Measurements from ENCODE around the gene PAFAH1B2. TPM values are rescaled to one million over a fixed set of nuclear protein-coding genes. Genes with fewer than 3 reads are reported as not detected.
"Not testable (repeated sequence)": the region's sequence is repeated elsewhere in the genome, so short reads cannot be mapped to it uniquely, and the experiment has no call there.

PAFAH1B2 gene, protein sequence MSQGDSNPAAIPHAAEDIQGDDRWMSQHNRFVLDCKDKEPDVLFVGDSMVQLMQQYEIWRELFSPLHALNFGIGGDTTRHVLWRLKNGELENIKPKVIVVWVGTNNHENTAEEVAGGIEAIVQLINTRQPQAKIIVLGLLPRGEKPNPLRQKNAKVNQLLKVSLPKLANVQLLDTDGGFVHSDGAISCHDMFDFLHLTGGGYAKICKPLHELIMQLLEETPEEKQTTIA
- 127 and 161 TPM in 2 replicates for total RNA-seq (2014; rRNA removed; shearing (Covaris generic))

GRCh38 chr11:117143871-117144476 is at the start of gene PAFAH1B2:
Gene PAFAH1B2 (plus strand): TSS chr11:117144287. CDS start chr11:117152448, 8,161 bp downstream.
- DNase-seq (ENCODE audit: low spot score), result peak; percentile 96
- in situ Hi-C loops (cut with HindIII; ENCODE audit: low sequenced_read_pairs), result no loop called here

DNA sequence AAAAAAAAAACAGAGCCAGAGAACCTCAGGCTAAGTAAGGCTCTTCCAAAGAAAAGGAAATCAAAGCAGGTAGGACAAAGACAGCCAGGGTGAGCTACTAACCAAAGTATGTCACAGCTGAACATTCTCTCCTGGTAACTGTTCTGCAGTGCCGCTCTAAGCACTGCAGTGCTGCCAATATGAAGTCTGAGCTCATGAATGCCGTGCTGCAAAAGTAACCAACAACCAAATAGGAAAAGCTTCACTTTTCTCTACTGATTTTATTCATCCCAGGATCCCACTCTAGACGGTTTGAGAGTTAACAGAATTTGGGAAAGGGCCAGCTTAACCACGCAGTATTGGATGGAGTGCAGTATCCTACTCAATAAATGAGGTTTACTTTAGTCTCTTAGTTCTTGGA is 49.3 kb upstream of the PAFAH1B2 start:
- in situ Hi-C loops (cut with HindIII; ENCODE audit: low sequenced_read_pairs), result no loop called here
- peak; percentile 77 for DNase-seq (ENCODE audit: low spot score)

- DNase-seq (ENCODE audit: low spot score), result peak; percentile 56
- in situ Hi-C loops (cut with HindIII; ENCODE audit: low sequenced_read_pairs), result no loop called here
These were observed 48.6 kb upstream of the PAFAH1B2 start for GRCh38 chr11:117095284-117096161.

DNA sequence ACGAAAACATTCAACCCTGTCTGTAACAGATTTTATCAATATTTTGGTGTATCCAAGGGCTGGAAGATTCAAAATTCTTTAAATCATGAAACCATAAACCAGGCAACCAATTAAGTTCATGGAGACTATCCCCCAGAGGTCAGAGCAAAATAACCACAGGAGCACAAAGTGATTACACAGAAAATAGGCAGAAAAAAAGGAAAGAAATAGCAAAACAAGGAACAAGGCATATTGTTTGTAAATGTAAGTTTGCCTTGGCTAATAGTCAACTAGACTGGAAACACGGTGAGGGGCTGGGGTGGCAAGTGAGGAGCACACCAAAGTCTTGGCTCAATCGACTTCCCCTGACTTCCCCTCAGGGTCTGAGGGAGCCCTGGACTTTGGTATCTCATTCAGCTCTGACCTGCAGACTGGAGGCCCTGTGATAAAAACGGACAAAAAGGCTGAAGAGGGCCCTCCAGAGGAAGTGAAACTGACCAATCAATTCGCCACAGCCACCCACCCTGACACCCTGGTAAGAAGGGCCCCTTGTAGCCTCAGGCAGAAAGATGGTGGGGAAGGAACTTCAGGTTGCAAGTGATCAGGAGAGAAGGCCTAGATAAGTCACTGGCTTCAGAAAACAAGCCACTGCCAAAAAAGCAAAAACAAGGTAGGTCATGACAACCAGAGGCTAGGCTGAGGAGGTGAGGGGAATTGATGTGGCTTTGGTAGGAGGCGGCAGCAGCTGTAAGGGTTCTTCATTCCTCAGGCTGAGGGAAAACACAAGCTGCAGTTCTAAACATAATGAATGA is 47.7 kb upstream of the PAFAH1B2 start:
- DNase-seq (ENCODE audit: low spot score), result peak; percentile 70
- in situ Hi-C loops (cut with HindIII; ENCODE audit: low sequenced_read_pairs), result no loop called here

GRCh38 chr11:117097014-117097388 is 47.1 kb upstream of the PAFAH1B2 start:
- no peak for DNase-seq (ENCODE audit: low spot score)
- in situ Hi-C loops (cut with HindIII; ENCODE audit: low sequenced_read_pairs), result no loop called here

DNA sequence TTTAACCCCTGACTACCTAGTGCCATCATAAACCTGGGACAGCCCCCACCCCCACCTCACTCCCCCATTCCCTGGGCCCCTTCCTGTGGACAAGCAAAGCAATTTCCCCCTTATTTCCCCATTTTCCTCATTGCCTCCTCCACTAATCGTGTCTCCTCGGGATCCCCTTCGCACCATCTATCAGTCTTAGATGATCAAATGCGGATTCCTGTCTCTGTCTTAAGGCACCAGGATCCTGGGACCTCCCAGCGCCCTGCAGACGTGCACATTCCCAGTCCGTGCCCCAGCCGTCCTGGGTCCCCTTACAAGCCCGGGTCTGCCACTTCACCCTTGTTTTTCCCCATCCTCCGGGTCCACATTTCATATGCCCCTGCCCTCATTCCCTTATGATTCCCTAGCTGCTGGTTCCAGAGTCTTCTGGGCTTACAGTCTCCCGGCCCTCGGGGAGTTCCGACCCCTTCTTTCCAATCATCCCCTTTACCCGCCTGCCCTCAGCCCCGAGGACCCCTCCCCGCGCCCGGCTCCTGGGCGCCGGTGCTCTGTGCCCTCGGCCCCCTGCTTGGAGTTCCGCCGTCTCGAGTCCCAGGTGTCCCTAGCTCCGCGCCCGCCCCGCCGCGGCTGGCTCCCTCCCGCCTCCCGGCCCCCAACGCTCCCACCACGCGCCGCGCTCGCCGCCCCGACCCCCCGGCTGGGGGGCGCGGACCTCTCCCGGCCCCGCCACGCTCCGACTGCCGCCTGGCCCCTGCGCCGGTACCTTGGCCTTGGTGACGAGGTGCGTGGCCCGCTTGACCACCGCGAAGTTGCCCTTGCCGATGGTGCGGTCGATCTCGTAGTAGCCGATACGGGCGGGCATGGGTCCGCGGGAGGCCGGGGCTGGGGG is 46.5 kb upstream of the PAFAH1B2 start:
- in situ Hi-C loops (cut with HindIII; ENCODE audit: low sequenced_read_pairs), result no loop called here
- DNase-seq (ENCODE audit: low spot score), result peak; percentile 50

DNA sequence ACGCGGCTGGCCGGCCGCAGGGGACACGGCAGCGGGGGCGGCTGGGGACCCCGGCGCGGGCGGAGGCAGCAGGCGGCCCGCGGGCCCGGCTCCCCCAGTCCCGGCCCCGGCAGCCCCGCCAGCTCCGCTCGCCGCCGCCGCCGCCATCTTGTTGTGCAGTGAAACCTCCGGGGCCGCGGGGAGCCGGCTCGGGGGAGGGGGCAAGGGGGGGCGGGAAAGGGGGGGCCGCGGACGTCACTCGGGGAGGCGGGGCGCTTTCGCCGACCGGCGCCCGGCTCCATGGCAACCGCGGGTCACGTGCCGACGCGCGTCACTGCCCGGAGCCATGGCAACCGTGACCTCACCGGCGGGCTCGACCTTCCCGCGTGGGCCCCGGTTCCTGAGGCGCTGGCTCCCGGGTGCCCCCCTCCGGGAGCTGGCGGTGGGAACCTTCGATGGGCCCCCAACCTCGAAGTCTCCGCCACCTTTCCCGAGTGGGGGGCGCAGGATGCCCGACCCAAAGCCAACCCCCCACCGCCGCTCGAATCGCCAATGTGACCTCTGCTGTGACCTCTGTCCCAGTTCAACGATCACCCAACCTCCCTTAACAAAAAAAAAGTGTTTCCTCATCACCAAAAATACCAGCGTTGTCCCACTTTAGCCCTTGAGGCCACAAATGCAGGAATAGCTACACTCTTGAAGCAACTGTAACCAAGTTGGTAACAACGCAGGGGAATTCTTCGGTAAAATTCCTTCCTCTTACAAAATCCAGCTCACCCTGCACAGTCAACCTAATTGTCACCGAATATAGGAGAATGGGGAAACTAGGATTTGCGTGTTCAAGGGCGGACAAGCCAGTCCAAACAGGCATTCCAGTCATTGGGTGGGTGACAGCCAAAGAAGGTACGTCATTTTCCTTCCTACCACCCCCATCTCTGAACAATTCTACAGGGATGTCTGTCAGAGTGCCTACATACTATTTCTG is 45.5 kb upstream of the PAFAH1B2 start, which contains the start of gene SIK3:
TSS of gene SIK3 (minus strand) at position 160 of the 964 bp plus-strand sequence. CDS start at position 147, 13 bp downstream.
- in situ Hi-C loops (cut with HindIII; ENCODE audit: low sequenced_read_pairs), result no loop called here
- peak; percentile 90 for DNase-seq (ENCODE audit: low spot score)

GRCh38 chr11:117099696-117100095 is 44.4 kb upstream of the PAFAH1B2 start:
- DNase-seq (ENCODE audit: low spot score), result no peak
- in situ Hi-C loops (cut with HindIII; ENCODE audit: low sequenced_read_pairs), result no loop called here

- DNase-seq (ENCODE audit: low spot score), result no peak
- in situ Hi-C loops (cut with HindIII; ENCODE audit: low sequenced_read_pairs), result no loop called here
These were observed 43.5 kb upstream of the PAFAH1B2 start for GRCh38 chr11:117100556-117100955.

GRCh38 chr11:117107701-117108590 is 36.1 kb upstream of the PAFAH1B2 start:
- no peak for DNase-seq (ENCODE audit: low spot score)
- in situ Hi-C loops (cut with HindIII; ENCODE audit: low sequenced_read_pairs), result no loop called here

DNA sequence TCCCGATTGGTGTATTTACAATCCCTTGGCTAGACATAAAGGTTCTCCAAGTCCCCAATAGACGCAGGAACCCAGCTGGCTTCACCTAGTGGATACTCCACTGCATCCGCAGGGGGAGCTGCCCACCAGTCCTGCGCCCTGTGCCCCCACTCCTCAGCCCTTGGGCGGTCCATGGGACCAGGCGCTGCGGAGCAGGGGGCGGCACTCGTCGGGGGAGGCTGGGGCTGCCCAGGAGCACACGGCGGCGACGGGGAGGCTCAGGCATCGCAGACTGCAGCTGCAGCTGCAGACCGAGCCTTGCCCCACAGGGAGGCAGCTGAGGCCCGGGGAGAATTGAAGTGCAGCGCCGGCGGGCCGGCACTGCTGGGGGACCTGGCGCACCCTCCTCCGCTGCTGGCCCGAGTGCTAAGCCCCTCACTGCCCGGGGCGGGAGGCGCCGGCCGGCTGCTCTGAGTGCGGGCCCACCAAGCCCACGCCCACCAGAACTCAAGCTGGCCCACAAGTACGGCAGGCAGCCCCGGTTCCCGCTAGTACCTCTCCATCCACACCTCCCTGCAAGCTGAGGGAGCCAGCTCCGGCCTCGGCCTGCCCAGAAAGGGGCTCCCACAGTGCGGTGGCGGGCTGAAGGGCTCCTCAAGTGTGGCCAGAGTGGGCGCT is 33.7 kb upstream of the PAFAH1B2 start:
- no peak for DNase-seq (ENCODE audit: low spot score)
- in situ Hi-C loops (cut with HindIII; ENCODE audit: low sequenced_read_pairs), result no loop called here

GRCh38 chr11:117112497-117112896 is 31.6 kb upstream of the PAFAH1B2 start:
- DNase-seq (ENCODE audit: low spot score); in situ Hi-C loops (cut with HindIII; ENCODE audit: low sequenced_read_pairs): not testable (repeated sequence)

DNA sequence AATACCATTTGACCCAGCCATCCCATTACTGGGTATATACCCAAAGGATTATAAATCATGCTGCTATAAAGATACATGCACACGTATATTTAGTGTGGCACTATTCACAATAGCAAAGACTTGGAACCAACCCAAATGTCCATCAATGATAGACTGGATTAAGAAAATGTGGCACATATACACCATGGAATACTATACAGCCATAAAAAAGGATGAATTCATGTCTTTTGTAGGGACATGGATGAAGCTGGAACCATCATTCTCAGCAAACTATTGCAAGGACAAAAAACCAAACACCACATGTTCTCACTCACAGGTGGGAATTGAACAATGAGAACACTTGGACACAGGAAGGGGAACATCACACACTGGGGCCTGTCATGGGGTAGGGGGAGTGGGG is 31.1 kb upstream of the PAFAH1B2 start:
- DNase-seq (ENCODE audit: low spot score); in situ Hi-C loops (cut with HindIII; ENCODE audit: low sequenced_read_pairs): not testable (repeated sequence)

DNA sequence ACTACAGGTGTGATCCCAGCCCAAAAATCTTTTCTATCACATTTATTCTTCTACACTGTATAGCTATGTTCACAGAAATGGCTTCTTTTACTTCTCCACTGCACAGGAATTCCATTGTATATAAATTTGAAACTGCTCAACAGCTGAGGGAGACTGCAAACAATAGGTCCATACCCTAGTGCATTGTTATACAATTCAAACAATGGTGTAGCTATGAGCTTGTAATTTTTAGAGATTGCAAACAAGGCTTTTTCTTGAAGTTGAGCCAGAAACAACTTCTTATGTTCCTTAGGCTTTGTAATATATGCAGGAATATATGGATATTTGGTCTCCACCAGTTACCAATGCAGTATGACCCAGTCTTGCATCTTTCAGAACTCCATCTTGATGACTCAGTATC is 26.4 kb upstream of the PAFAH1B2 start:
- in situ Hi-C loops (cut with HindIII; ENCODE audit: low sequenced_read_pairs), result no loop called here

GRCh38 chr11:117121176-117121575 is 22.9 kb upstream of the PAFAH1B2 start:
- in situ Hi-C loops (cut with HindIII; ENCODE audit: low sequenced_read_pairs), result no loop called here
- DNase-seq (ENCODE audit: low spot score), result no peak

More for the DNA sequence above, 26.4 kb upstream of the PAFAH1B2 start:
- DNase-seq (ENCODE audit: low spot score), result no peak

- in situ Hi-C loops (cut with HindIII; ENCODE audit: low sequenced_read_pairs), result no loop called here
- no peak for DNase-seq (ENCODE audit: low spot score)
These were observed 21.5 kb upstream of the PAFAH1B2 start for GRCh38 chr11:117122556-117122955.

Measured in G401 (cell line).